K562 (cell line): Measurements from ENCODE around the gene HOXB6. TPM values are rescaled to one million over a fixed set of nuclear protein-coding genes. Genes with fewer than 3 reads are reported as not detected.

Experiments used
- FOXJ2 ChIP-seq: fragments of 200-800 bp; sonication (Bioruptor generic); IDR thresholded peaks from 2 replicates; pipeline ENCODE4 v1.6.1; 2016; ENCODE audit warnings: missing genetic modification characterization, missing compliant biosample characterization
- KLF1 ChIP-seq: fragments of 450-650 bp; IDR thresholded peaks from 2 replicates; pipeline ENCODE4 v1.6.1; 2016; ENCODE audit warnings: missing genetic modification characterization, missing compliant biosample characterization
- NFIC ChIP-seq: fragments of 450-650 bp; IDR thresholded peaks from 2 replicates; pipeline ENCODE4 v1.6.1; 2017; ENCODE audit warnings: mild to moderate bottlenecking, inconsistent platforms
- NR2C2 ChIP-seq, 2 experiments: fragments of 200-800 bp in 1 of 2; sonication (Bioruptor generic) in 1 of 2; sonication (generic) in 1 of 2; formaldehyde crosslinking in 1 of 2; IDR thresholded peaks; 2 replicates each; pipeline versions ENCODE4 v1.6.1 to v1.8.0; 2016 to 2022; ENCODE audit warnings: mild to moderate bottlenecking in 1 of 2, missing compliant biosample characterization in 1 of 2, missing genetic modification characterization in 1 of 2, missing genetic modification reagents in 1 of 2
- RBFOX2 ChIP-seq: fragments of 200-400 bp; formaldehyde crosslinking; IDR thresholded peaks from 2 replicates; pipeline ENCODE4 v1.6.1; 2017; ENCODE audit warnings: low read depth, mild to moderate bottlenecking, low read length, moderate library complexity
- ZNF431 ChIP-seq: sonication (generic); formaldehyde crosslinking; IDR thresholded peaks from 2 replicates; pipeline ENCODE4 v1.8.0; 2022; ENCODE audit warnings: mild to moderate bottlenecking, missing genetic modification reagents
- ZNF518B ChIP-seq: fragments of 250-450 bp; sonication (Bioruptor Pico); IDR thresholded peaks from 2 replicates; pipeline ENCODE4 v1.5.0; 2021; ENCODE audit warnings: mild to moderate bottlenecking, moderate library complexity
- polyA plus RNA-seq, 8 experiments: library from polyadenylated mRNA; depleted of rRNA in 4 of 8; stranded (reverse) in 5 of 8; unstranded in 3 of 8; fragments of >200 nt; fragmentation: Nextera tagmentation in 2 of 8; fragmentation: Illumina TruSeq in 1 of 8; extraction: Ambion mirVana in 2 of 8; extraction: Trizol in 1 of 8; gene quantifications; 2 replicates each; pipeline versions ENCODE4 v1.2.1 to v1.2.3, GENCODE V29; 2011 to 2014; ENCODE audit warnings: inconsistent platforms in 1 of 8, missing spikeins in 1 of 8
- total RNA-seq, 7 experiments: library from RNA; depleted of rRNA in 6 of 7; stranded (reverse); fragments of >200 nt in 6 of 7; fragmentation: Illumina TruSeq in 2 of 7; extraction: Trizol in 2 of 7; gene quantifications; 2 replicates each; pipeline versions ENCODE4 v1.2.1 to v1.2.3, GENCODE V29; 2011 to 2021; ENCODE audit warnings: low replicate concordance in 1 of 7
- TF ChIP-seq, protein P1 (sequence below): fragments of 450-650 bp; IDR thresholded peaks from 2 replicates; pipeline ENCODE4 v1.6.1; 2016; ENCODE audit warnings: mild to moderate bottlenecking, moderate library complexity
- TF ChIP-seq, protein P2 (sequence below), 2 experiments: IDR thresholded peaks; 2 replicates each; pipeline ENCODE4 v1.6.1; 2012; ENCODE audit warnings: improper control_type of control experiment in 2 of 2, low read depth in 2 of 2, low read length in 2 of 2, borderline replicate concordance in 1 of 2

The HOXB6 gene
- total and polyA plus RNA-seq, 9 of the 15 experiments (the other 6 are each of a cell fraction or from before 2014, with no cell fraction given) = 1.2 to 14.8 (median 4.9) TPM

DNA sequence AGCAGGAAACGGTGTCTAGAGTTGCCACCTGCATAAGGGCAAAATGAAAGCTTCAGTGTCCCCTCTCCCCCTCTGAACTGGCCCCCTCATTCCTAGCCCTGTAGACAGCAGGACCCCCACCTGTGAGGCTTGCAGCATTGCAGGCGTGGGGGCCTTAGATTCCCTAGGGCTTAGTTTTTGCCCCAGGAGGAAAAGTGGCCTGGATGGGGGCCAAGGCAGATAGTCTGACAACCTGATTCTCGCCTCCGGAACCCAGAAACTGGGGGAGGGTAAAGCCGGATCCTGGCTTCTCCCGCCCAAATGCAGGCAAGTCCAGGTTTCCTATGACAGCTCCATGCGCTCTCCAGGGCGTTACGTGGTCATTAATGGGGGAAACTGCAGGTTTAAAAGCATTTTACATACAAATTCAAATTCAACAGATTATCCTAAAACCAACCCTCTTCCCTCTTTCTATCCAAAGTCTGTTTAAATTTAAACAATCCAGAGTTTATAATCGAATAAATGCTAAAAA, 678 bp upstream of the HOXB6 start (continued):
- TF ChIP-seq, protein P1, sequence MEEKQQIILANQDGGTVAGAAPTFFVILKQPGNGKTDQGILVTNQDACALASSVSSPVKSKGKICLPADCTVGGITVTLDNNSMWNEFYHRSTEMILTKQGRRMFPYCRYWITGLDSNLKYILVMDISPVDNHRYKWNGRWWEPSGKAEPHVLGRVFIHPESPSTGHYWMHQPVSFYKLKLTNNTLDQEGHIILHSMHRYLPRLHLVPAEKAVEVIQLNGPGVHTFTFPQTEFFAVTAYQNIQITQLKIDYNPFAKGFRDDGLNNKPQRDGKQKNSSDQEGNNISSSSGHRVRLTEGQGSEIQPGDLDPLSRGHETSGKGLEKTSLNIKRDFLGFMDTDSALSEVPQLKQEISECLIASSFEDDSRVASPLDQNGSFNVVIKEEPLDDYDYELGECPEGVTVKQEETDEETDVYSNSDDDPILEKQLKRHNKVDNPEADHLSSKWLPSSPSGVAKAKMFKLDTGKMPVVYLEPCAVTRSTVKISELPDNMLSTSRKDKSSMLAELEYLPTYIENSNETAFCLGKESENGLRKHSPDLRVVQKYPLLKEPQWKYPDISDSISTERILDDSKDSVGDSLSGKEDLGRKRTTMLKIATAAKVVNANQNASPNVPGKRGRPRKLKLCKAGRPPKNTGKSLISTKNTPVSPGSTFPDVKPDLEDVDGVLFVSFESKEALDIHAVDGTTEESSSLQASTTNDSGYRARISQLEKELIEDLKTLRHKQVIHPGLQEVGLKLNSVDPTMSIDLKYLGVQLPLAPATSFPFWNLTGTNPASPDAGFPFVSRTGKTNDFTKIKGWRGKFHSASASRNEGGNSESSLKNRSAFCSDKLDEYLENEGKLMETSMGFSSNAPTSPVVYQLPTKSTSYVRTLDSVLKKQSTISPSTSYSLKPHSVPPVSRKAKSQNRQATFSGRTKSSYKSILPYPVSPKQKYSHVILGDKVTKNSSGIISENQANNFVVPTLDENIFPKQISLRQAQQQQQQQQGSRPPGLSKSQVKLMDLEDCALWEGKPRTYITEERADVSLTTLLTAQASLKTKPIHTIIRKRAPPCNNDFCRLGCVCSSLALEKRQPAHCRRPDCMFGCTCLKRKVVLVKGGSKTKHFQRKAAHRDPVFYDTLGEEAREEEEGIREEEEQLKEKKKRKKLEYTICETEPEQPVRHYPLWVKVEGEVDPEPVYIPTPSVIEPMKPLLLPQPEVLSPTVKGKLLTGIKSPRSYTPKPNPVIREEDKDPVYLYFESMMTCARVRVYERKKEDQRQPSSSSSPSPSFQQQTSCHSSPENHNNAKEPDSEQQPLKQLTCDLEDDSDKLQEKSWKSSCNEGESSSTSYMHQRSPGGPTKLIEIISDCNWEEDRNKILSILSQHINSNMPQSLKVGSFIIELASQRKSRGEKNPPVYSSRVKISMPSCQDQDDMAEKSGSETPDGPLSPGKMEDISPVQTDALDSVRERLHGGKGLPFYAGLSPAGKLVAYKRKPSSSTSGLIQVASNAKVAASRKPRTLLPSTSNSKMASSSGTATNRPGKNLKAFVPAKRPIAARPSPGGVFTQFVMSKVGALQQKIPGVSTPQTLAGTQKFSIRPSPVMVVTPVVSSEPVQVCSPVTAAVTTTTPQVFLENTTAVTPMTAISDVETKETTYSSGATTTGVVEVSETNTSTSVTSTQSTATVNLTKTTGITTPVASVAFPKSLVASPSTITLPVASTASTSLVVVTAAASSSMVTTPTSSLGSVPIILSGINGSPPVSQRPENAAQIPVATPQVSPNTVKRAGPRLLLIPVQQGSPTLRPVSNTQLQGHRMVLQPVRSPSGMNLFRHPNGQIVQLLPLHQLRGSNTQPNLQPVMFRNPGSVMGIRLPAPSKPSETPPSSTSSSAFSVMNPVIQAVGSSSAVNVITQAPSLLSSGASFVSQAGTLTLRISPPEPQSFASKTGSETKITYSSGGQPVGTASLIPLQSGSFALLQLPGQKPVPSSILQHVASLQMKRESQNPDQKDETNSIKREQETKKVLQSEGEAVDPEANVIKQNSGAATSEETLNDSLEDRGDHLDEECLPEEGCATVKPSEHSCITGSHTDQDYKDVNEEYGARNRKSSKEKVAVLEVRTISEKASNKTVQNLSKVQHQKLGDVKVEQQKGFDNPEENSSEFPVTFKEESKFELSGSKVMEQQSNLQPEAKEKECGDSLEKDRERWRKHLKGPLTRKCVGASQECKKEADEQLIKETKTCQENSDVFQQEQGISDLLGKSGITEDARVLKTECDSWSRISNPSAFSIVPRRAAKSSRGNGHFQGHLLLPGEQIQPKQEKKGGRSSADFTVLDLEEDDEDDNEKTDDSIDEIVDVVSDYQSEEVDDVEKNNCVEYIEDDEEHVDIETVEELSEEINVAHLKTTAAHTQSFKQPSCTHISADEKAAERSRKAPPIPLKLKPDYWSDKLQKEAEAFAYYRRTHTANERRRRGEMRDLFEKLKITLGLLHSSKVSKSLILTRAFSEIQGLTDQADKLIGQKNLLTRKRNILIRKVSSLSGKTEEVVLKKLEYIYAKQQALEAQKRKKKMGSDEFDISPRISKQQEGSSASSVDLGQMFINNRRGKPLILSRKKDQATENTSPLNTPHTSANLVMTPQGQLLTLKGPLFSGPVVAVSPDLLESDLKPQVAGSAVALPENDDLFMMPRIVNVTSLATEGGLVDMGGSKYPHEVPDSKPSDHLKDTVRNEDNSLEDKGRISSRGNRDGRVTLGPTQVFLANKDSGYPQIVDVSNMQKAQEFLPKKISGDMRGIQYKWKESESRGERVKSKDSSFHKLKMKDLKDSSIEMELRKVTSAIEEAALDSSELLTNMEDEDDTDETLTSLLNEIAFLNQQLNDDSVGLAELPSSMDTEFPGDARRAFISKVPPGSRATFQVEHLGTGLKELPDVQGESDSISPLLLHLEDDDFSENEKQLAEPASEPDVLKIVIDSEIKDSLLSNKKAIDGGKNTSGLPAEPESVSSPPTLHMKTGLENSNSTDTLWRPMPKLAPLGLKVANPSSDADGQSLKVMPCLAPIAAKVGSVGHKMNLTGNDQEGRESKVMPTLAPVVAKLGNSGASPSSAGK = peak; percentile 74
- no peak for TF ChIP-seq KLF1 (tag)
- peak; percentile 76 for TF ChIP-seq NFIC
- no peak for TF ChIP-seq NR2C2 (CRISPR knock-in tag; IDR thresholded peaks at IDR 0.05)
- peak; percentile 33; the same call in 1 of the 2 replicates for TF ChIP-seq NR2C2 (tag; IDR thresholded peaks at IDR 0.05)
- TF ChIP-seq ZNF431 (CRISPR knock-in tag) = no peak
- no peak for TF ChIP-seq FOXJ2 (tag)
- TF ChIP-seq RBFOX2 = no peak; the same call in 1 of the 2 replicates
- TF ChIP-seq, protein P2, sequence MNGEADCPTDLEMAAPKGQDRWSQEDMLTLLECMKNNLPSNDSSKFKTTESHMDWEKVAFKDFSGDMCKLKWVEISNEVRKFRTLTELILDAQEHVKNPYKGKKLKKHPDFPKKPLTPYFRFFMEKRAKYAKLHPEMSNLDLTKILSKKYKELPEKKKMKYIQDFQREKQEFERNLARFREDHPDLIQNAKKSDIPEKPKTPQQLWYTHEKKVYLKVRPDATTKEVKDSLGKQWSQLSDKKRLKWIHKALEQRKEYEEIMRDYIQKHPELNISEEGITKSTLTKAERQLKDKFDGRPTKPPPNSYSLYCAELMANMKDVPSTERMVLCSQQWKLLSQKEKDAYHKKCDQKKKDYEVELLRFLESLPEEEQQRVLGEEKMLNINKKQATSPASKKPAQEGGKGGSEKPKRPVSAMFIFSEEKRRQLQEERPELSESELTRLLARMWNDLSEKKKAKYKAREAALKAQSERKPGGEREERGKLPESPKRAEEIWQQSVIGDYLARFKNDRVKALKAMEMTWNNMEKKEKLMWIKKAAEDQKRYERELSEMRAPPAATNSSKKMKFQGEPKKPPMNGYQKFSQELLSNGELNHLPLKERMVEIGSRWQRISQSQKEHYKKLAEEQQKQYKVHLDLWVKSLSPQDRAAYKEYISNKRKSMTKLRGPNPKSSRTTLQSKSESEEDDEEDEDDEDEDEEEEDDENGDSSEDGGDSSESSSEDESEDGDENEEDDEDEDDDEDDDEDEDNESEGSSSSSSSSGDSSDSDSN (IDR thresholded peaks at IDR 0.05; ENCODE audit: borderline replicate concordance in 1 of 2, low read depth in 2 of 2, low read length in 2 of 2) = peak in 1 of 2 experiments; percentile 66; a peak in 1 of 4 replicates
- TF ChIP-seq ZNF518B = no peak
